Gastrocnemius medialis (tissue), 4 donors: ENCODE measurements around the gene NGB.

ENCODE experiments used
- POLR2A ChIP-seq, 2 donors: fragments of 450-650 bp; IDR thresholded peaks; one replicate each; pipeline ENCODE4 v1.6.1; 2017; ENCODE audit warnings: antibody characterized with exemption in 2 of 2, mild to moderate bottlenecking in 2 of 2, moderate library complexity in 2 of 2
- TF ChIP-seq, protein P1 (sequence below), 5 experiments: fragments of 450-650 bp in 3 of 5; fragments of 200-600 bp in 2 of 5; sonication (generic) in 2 of 5; IDR thresholded peaks in 4 of 5; conservative IDR thresholded peaks in 1 of 5; 1 replicate in 4 of 5; 2 replicates in 1 of 5; pipeline ENCODE4 v1.5.1; 2016 to 2019; ENCODE audit warnings: antibody characterized with exemption in 5 of 5, mild to moderate bottlenecking in 3 of 5, moderate library complexity in 3 of 5

DNA sequence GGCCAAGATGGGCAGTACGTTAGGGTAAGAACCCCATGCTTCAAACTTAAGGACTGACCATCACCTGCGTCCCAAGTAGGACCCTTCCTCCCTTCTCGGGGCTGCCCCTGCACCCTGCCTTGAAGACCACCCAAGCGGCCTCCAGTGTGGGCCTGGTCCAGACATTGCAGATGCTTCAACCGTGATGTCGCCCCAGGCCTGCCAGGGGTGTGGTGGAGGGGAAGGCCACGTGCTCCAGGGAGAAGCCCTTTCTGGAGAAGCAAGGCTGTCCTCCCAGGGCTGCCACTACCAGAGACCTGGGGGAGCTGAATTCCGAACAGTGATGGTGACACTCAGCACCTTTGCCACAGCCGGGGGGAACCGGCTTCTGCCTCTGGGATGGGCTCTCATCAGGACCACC, 13.3 kb downstream of the NGB start:
- TF ChIP-seq POLR2A (IDR thresholded peaks at IDR 0.05) = no peak
- TF ChIP-seq, protein P1, sequence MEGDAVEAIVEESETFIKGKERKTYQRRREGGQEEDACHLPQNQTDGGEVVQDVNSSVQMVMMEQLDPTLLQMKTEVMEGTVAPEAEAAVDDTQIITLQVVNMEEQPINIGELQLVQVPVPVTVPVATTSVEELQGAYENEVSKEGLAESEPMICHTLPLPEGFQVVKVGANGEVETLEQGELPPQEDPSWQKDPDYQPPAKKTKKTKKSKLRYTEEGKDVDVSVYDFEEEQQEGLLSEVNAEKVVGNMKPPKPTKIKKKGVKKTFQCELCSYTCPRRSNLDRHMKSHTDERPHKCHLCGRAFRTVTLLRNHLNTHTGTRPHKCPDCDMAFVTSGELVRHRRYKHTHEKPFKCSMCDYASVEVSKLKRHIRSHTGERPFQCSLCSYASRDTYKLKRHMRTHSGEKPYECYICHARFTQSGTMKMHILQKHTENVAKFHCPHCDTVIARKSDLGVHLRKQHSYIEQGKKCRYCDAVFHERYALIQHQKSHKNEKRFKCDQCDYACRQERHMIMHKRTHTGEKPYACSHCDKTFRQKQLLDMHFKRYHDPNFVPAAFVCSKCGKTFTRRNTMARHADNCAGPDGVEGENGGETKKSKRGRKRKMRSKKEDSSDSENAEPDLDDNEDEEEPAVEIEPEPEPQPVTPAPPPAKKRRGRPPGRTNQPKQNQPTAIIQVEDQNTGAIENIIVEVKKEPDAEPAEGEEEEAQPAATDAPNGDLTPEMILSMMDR (IDR thresholded peaks at IDR 0.05 in 4 of 5, conservative IDR thresholded peaks at IDR 0.05 in 1 of 5) = no peak
